ENCODE results near the gene IFI16.
A peak's percentile ranks its signal among the peaks of the same experiment; 100 is the strongest.

IFI16 gene

GRCh38 chr1:158998781-158999161, 10.9 kb upstream of the IFI16 start:
- Histone ChIP-seq H3K9me3 (replicated peaks; ENCODE audit: insufficient read depth, low read length) (no peaks in the 10 kb centered on the region), H3K4me3 (ENCODE audit: low read length) (peak overlapping the region; percentile 26), H3K9ac (ENCODE audit: low read length) (no peak overlapping the region), H3K9me2 (replicated peaks; ENCODE audit: insufficient read depth, low read length) (no peaks in the 10 kb centered on the region), H3K36me3 (replicated peaks; ENCODE audit: insufficient read depth, low read length) (no peaks in the 10 kb centered on the region), H2AFZ (ENCODE audit: low read length) (peak overlapping the region; percentile 29), H3K4me1 (ENCODE audit: low read length) (peaks cover 23% of the 10 kb centered on the region), H3K79me2 (ENCODE audit: low read length) (no peaks in the 10 kb centered on the region), H3K4me2 (ENCODE audit: low read depth, low read length) (peak overlapping the region; percentile 50), H3K27me3 (replicated peaks; ENCODE audit: insufficient read depth, low read length) (no peaks in the 10 kb centered on the region), H4K20me1 (ENCODE audit: insufficient read depth, low read length) (no peaks in the 10 kb centered on the region), H3K27ac (ENCODE audit: low read length) (no peak overlapping the region), H3F3A (ENCODE audit: insufficient read depth, low read length) (peaks cover 24% of the 10 kb centered on the region)
- TF ChIP-seq, protein P1, sequence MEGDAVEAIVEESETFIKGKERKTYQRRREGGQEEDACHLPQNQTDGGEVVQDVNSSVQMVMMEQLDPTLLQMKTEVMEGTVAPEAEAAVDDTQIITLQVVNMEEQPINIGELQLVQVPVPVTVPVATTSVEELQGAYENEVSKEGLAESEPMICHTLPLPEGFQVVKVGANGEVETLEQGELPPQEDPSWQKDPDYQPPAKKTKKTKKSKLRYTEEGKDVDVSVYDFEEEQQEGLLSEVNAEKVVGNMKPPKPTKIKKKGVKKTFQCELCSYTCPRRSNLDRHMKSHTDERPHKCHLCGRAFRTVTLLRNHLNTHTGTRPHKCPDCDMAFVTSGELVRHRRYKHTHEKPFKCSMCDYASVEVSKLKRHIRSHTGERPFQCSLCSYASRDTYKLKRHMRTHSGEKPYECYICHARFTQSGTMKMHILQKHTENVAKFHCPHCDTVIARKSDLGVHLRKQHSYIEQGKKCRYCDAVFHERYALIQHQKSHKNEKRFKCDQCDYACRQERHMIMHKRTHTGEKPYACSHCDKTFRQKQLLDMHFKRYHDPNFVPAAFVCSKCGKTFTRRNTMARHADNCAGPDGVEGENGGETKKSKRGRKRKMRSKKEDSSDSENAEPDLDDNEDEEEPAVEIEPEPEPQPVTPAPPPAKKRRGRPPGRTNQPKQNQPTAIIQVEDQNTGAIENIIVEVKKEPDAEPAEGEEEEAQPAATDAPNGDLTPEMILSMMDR (IDR thresholded peaks at IDR 0.05; ENCODE audit: low read length), result peak; percentile 97
- TF ChIP-seq EZH2 (optimal IDR thresholded peaks at IDR 0.05; ENCODE audit: low read depth, low read length) (no peak), EZH2phosphoT487 (IDR thresholded peaks at IDR 0.05; ENCODE audit: low read length) (no peak)
- DNase-seq, result peak; percentile 87

DNA sequence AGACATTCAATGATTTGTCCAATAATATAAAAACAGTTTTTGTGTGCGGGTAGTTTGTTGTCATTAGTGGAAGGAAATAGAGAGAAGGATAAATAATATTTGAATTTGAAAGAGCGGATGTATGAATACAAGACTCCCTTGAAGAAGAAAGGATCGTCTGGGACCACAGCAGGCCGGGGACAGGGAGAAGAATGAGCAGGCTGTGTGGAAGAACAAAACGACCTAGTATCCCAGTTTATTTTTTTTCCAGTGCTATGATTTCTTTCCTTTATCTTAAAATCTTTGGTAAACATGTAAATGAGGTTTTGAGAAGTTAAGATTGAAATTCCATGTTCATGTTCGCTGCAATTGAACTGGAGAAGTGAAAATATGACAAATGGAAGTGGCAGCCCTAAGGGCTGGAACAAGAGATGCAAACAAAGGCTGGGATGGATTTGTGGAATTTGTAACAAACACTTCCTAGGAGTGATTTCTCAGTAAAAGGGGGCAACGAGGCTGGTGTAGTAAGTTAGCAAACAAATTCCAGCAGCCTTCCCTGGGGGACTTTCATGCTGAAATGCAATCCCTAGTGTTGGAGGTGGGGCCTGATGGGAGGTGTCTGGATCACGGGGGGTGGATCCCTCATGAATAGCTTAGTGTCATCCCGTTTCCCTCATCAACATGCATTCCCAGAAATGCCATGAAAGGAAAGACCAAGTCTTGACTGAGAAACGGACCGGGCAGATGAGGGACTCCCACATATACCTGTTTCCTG, 10.2 kb upstream of the IFI16 start:
- Histone ChIP-seq H3K4me1 (ENCODE audit: low read length) (peaks cover 23% of the 10 kb centered on the region), H3F3A (ENCODE audit: insufficient read depth, low read length) (peaks cover 24% of the 10 kb centered on the region), H3K9ac (ENCODE audit: low read length) (no peak overlapping the region), H3K9me3 (replicated peaks; ENCODE audit: insufficient read depth, low read length) (no peaks in the 10 kb centered on the region), H3K4me3 (ENCODE audit: low read length) (no peak overlapping the region), H3K27me3 (replicated peaks; ENCODE audit: insufficient read depth, low read length) (no peaks in the 10 kb centered on the region), H4K20me1 (ENCODE audit: insufficient read depth, low read length) (no peaks in the 10 kb centered on the region), H3K27ac (ENCODE audit: low read length) (no peak overlapping the region), H3K36me3 (replicated peaks; ENCODE audit: insufficient read depth, low read length) (no peaks in the 10 kb centered on the region), H3K9me2 (replicated peaks; ENCODE audit: insufficient read depth, low read length) (no peaks in the 10 kb centered on the region), H3K79me2 (ENCODE audit: low read length) (no peaks in the 10 kb centered on the region), H3K4me2 (ENCODE audit: low read depth, low read length) (no peak overlapping the region), H2AFZ (ENCODE audit: low read length) (no peak overlapping the region)
- TF ChIP-seq EZH2phosphoT487 (IDR thresholded peaks at IDR 0.05; ENCODE audit: low read length) (no peak), EZH2 (optimal IDR thresholded peaks at IDR 0.05; ENCODE audit: low read depth, low read length) (no peak)
- TF ChIP-seq, protein P1 (IDR thresholded peaks at IDR 0.05; ENCODE audit: low read length), result no peak
- no peak for DNase-seq

DNA sequence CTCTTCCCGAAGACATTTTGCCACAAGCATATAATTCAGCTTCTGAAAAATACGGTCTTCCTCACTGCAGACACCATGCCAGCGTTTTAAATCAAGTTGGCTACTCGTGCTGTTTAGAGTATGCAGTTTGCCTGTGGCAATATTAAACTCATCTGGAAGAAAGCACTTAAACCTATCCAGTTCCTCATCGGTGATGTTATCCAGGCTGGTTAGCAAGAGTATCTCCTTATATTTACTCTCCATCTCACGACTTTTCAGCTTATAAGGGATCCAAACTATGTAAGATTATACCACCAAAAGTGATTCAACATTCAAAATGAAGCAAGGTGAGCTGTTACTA, 9.7 kb upstream of the IFI16 start:
- H3K36me3 ChIP-seq (replicated peaks; ENCODE audit: insufficient read depth, low read length), result no peaks in the 10 kb centered on the region
- H2AFZ ChIP-seq (ENCODE audit: low read length), result no peak overlapping the region
- no peak for DNase-seq
- no peaks in the 10 kb centered on the region for H4K20me1 ChIP-seq (ENCODE audit: insufficient read depth, low read length)
- H3K79me2 ChIP-seq (ENCODE audit: low read length), result no peaks in the 10 kb centered on the region
- peaks cover 23% of the 10 kb centered on the region for H3K4me1 ChIP-seq (ENCODE audit: low read length)
- H3K4me3 ChIP-seq (ENCODE audit: low read length), result no peak overlapping the region
- no peak overlapping the region for H3K27ac ChIP-seq (ENCODE audit: low read length)
- peaks cover 24% of the 10 kb centered on the region for H3F3A ChIP-seq (ENCODE audit: insufficient read depth, low read length)
- H3K9me2 ChIP-seq (replicated peaks; ENCODE audit: insufficient read depth, low read length), result no peaks in the 10 kb centered on the region
- H3K9me3 ChIP-seq (replicated peaks; ENCODE audit: insufficient read depth, low read length), result no peaks in the 10 kb centered on the region
- H3K27me3 ChIP-seq (replicated peaks; ENCODE audit: insufficient read depth, low read length), result no peaks in the 10 kb centered on the region
- no peak overlapping the region for H3K4me2 ChIP-seq (ENCODE audit: low read depth, low read length)
- TF ChIP-seq, protein P1 (IDR thresholded peaks at IDR 0.05; ENCODE audit: low read length), result no peak
- no peak overlapping the region for H3K9ac ChIP-seq (ENCODE audit: low read length)
